B cell (primary cell): ENCODE measurements around the gene KCNK4. TPM values are rescaled to one million over a fixed set of nuclear protein-coding genes. Genes with fewer than 3 reads are reported as not detected.

Experiments
- ATAC-seq: fragments of 200-7000 bp; cut with Tn5 transposase; one replicate; pipeline ENCODE4 v1.10.0; 2021; ENCODE audit warnings: low read depth, mild to moderate bottlenecking, moderate number of reproducible peaks, moderate library complexity
- CTCF ChIA-PET: fragments of 350-600 bp; sonication (Branson Sonifier 250); formaldehyde crosslinking; loops from one replicate; lab custom pipeline; 2021; ENCODE audit warnings: antibody characterized with exemption, inconsistent platforms; lab: Charles Lee
- POLR2A ChIA-PET: fragments of 350-600 bp; sonication (Branson Sonifier 250); formaldehyde crosslinking; loops from one replicate; lab custom pipeline; 2021; ENCODE audit warnings: antibody characterized with exemption; lab: Charles Lee
- DNase-seq: peaks from one replicate; pipeline ENCODE4 v3.0.0; 2013
- H2AFZ ChIP-seq: 2 replicates; pipeline ENCODE4 v1.6.1; 2012; ENCODE audit warnings: mild to moderate bottlenecking, low read depth, low read length; ENCODE audit not compliant: insufficient read depth, poor library complexity, severe bottlenecking
- H3K27ac ChIP-seq, 2 donors: 1 replicate in 1 of 2; 2 replicates in 1 of 2; pipeline ENCODE4 v1.5.1; 2012 to 2013; ENCODE audit warnings: low read length in 2 of 2, mild to moderate bottlenecking in 2 of 2, moderate library complexity in 1 of 2
- H3K27me3 ChIP-seq, 4 experiments: fragments of 200-600 bp in 1 of 4; sonication (generic) in 1 of 4; replicated peaks in 1 of 4; 1 replicate in 2 of 4; 2 replicates in 2 of 4; pipeline versions ENCODE4 v1.6.1 to v1.7.0; 2013 to 2016; ENCODE audit warnings: low read length in 3 of 4, mild to moderate bottlenecking in 2 of 4, mixed read lengths in 1 of 4, moderate library complexity in 1 of 4; ENCODE audit not compliant: insufficient read depth in 4 of 4, control insufficient read depth in 3 of 4; ENCODE audit errors: control extremely low read depth in 1 of 4
- H3K36me3 ChIP-seq, 2 experiments: replicated peaks in 1 of 2; 1 replicate in 1 of 2; 2 replicates in 1 of 2; pipeline versions ENCODE4 v1.6.1 to v1.7.1; 2013; ENCODE audit warnings: low read length in 1 of 2; ENCODE audit not compliant: insufficient read depth in 2 of 2, control insufficient read depth in 1 of 2; ENCODE audit errors: control extremely low read depth in 1 of 2, extremely low read depth in 1 of 2
- H3K4me1 ChIP-seq, 2 donors: fragments of 200-600 bp in 1 of 2; sonication (generic) in 1 of 2; 1 replicate in 1 of 2; 2 replicates in 1 of 2; pipeline versions ENCODE4 v1.5.1 to v1.6.1; 2013 to 2017; ENCODE audit warnings: low read length in 2 of 2; ENCODE audit not compliant: control insufficient read depth in 2 of 2, insufficient read depth in 2 of 2
- H3K4me2 ChIP-seq: replicated peaks from 2 replicates; pipeline ENCODE3; 2012; ENCODE audit warnings: mild to moderate bottlenecking, low read depth, low read length; ENCODE audit not compliant: poor library complexity, severe bottlenecking
- H3K4me3 ChIP-seq, 5 experiments: fragments of 200-600 bp in 1 of 5; sonication (generic) in 1 of 5; 1 replicate in 3 of 5; 2 replicates in 2 of 5; pipeline versions ENCODE4 v1.5.1 to v1.7.0; 2011 to 2016; ENCODE audit warnings: low read length in 4 of 5, mild to moderate bottlenecking in 4 of 5, low read depth in 2 of 5, control low read depth in 1 of 5, moderate library complexity in 1 of 5; ENCODE audit not compliant: insufficient read depth in 1 of 5; ENCODE audit errors: control extremely low read depth in 1 of 5, extremely low read depth in 1 of 5
- H3K79me2 ChIP-seq: fragments of 200-600 bp; sonication (generic); one replicate; pipeline ENCODE4 v1.6.0; 2016; ENCODE audit warnings: low read length; ENCODE audit not compliant: control insufficient read depth, insufficient read depth
- H3K9ac ChIP-seq: fragments of 200-600 bp; sonication (generic); 2 replicates; pipeline ENCODE4 v1.6.1; 2017; ENCODE audit warnings: mild to moderate bottlenecking, low read length, moderate library complexity
- H3K9me3 ChIP-seq, 3 donors: one replicate each; pipeline versions ENCODE4 v1.6.1 to v1.7.1; 2013; ENCODE audit warnings: low read length in 2 of 3; ENCODE audit not compliant: control insufficient read depth in 2 of 3, insufficient read depth in 1 of 3; ENCODE audit errors: control extremely low read depth in 1 of 3
- H4K20me1 ChIP-seq: 2 replicates; pipeline ENCODE4 v1.6.0; 2012; ENCODE audit warnings: mild to moderate bottlenecking, low read length; ENCODE audit not compliant: insufficient read depth, control insufficient read depth, poor library complexity, severe bottlenecking
- H3K27ac Mint-ChIP-seq: one replicate; pipeline ENCODE4 v1.8.0; 2021; ENCODE audit warnings: mixed read lengths
- H3K27me3 Mint-ChIP-seq: one replicate; pipeline ENCODE4 v1.8.0; 2021; ENCODE audit warnings: mixed read lengths
- H3K4me1 Mint-ChIP-seq: one replicate; pipeline ENCODE4 v1.8.0; 2021; ENCODE audit warnings: mixed read lengths
- H3K4me3 Mint-ChIP-seq: one replicate; pipeline ENCODE4 v1.8.0; 2021; ENCODE audit warnings: mixed read lengths
- H3K9me3 Mint-ChIP-seq: one replicate; pipeline ENCODE4 v1.8.0; 2022; ENCODE audit warnings: mixed read lengths; ENCODE audit not compliant: insufficient read depth
- EZH2 ChIP-seq: IDR thresholded peaks from 2 replicates; pipeline ENCODE4 v1.6.1; 2012; ENCODE audit warnings: borderline replicate concordance, low read depth, mild to moderate bottlenecking, moderate library complexity, low read length; ENCODE audit not compliant: insufficient read depth, poor library complexity, severe bottlenecking
- WGBS: methylation state at CpG from one replicate; pipeline ENCODE4 v1.1.5; 2013; ENCODE audit warnings: missing lambda C conversion rate; ENCODE audit not compliant: insufficient coverage; 5-methylcytosine and 5-hydroxymethylcytosine counted together
- intact Hi-C: fragments of 100-400 bp; cut with micrococcal nuclease; formaldehyde crosslinking; loops from one replicate; pipeline ENCODE4 v1.10.0; 2022
- polyA plus RNA-seq: library from polyadenylated mRNA; depleted of rRNA; stranded (reverse); fragments of >200 nt; gene quantifications from 2 replicates; pipeline ENCODE4 v1.2.3, GENCODE V29; 2012
- total RNA-seq, 2 donors: library from RNA; stranded (reverse); fragments of 120-200 nt in 1 of 2; gene quantifications; 1 replicate in 1 of 2; 2 replicates in 1 of 2; pipeline versions ENCODE4 v1.2.3 to v1.2.4, GENCODE V29; 2013 to 2022
- TF ChIP-seq, protein P1 (sequence below): fragments of 200-600 bp; IDR thresholded peaks from one replicate; pipeline ENCODE4 v1.8.0; 2022; ENCODE audit warnings: antibody characterized with exemption, mild to moderate bottlenecking

Gene KCNK4
- total and polyA plus RNA-seq, 2 donors (not counting 1 experiment from before 2014, with no cell fraction given): 0.32 TPM; not detected in 1

GRCh38 chr11:64333556-64333955, 42.5 kb downstream of the KCNK4 start:
- Mint-ChIP-seq H3K4me3 (no peak overlapping the region), H3K9me3 (no peaks in the 10 kb centered on the region), H3K27ac (no peak overlapping the region), H3K27me3 (no peaks in the 10 kb centered on the region), H3K4me1 (peaks cover 42% of the 10 kb centered on the region)
- intact Hi-C loops: no loop called here
- POLR2A ChIA-PET: interaction anchor here (0.6 to 3.0 kb wide), 2 partner anchors 16 to 361 kb away, joined by 3 to 24 read pairs; partner anchors contain the start of genes PRDX5 and TRMT112
- WGBS: 95% methylated on average over 7 of the region's 8 CpGs
- Histone ChIP-seq H3K4me1 (peaks cover 20 to 35% of the 10 kb centered on the region in 2 donors), H3K27me3 (no peaks in the 10 kb centered on the region), H3K36me3 (peaks cover 0 to 10% of the 10 kb centered on the region in 2 experiments), H3K4me3 (no peak overlapping the region), H3K27ac (no peak overlapping the region), H2AFZ (no peak overlapping the region), H3K9me3 (no peaks in the 10 kb centered on the region), H3K4me2 (no peak overlapping the region), H4K20me1 (no peaks in the 10 kb centered on the region), H3K9ac (no peak overlapping the region), H3K79me2 (peaks cover 18% of the 10 kb centered on the region)
- CTCF ChIA-PET: interaction anchor here (0.7 to 5.2 kb wide), 5 partner anchors 16 to 1557 kb away, joined by 4 to 47 read pairs (median 15); partner anchors contain the start of genes CATSPERZ, ESRRA, PRDX5 and TRMT112
- no peak for DNase-seq
- TF ChIP-seq, protein P1, sequence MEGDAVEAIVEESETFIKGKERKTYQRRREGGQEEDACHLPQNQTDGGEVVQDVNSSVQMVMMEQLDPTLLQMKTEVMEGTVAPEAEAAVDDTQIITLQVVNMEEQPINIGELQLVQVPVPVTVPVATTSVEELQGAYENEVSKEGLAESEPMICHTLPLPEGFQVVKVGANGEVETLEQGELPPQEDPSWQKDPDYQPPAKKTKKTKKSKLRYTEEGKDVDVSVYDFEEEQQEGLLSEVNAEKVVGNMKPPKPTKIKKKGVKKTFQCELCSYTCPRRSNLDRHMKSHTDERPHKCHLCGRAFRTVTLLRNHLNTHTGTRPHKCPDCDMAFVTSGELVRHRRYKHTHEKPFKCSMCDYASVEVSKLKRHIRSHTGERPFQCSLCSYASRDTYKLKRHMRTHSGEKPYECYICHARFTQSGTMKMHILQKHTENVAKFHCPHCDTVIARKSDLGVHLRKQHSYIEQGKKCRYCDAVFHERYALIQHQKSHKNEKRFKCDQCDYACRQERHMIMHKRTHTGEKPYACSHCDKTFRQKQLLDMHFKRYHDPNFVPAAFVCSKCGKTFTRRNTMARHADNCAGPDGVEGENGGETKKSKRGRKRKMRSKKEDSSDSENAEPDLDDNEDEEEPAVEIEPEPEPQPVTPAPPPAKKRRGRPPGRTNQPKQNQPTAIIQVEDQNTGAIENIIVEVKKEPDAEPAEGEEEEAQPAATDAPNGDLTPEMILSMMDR: no peak
- TF ChIP-seq EZH2: no peak
- ATAC-seq: no peak
